ENCODE data around the gene MAML3. TPM values are rescaled to one million over a fixed set of nuclear protein-coding genes. Genes with fewer than 3 reads are reported as not detected.

Gene MAML3
- total RNA-seq, 1 donor from 2014 or later: 8.1 TPM

GRCh38 chr4:139972305-139972704, 181.7 kb downstream of the MAML3 start:
- H3K9me3 ChIP-seq (ENCODE audit: insufficient read depth, low read depth, low read length): no peaks in the 10 kb centered on the region
- Mint-ChIP-seq H3K27ac (ENCODE audit: unreplicated experiment) (no peak overlapping the region), H3K4me1 (ENCODE audit: low read depth, unreplicated experiment) (peaks cover 16% of the 10 kb centered on the region), H3K9me3 (ENCODE audit: unreplicated experiment) (no peaks in the 10 kb centered on the region), H3K4me3 (ENCODE audit: unreplicated experiment) (no peak overlapping the region), H3K27me3 (ENCODE audit: low read depth, unreplicated experiment) (no peaks in the 10 kb centered on the region), H3K36me3 (ENCODE audit: low read depth, unreplicated experiment) (peaks cover 2% of the 10 kb centered on the region)
- H3K4me2 ChIP-seq (ENCODE audit: low read length): no peak overlapping the region
- no peak overlapping the region for H3K4me3 ChIP-seq (ENCODE audit: insufficient read depth, low read depth, low read length)
- no peak for TF ChIP-seq EZH2 (IDR thresholded peaks at IDR 0.05; ENCODE audit: insufficient read depth, low read length)
- TF ChIP-seq, protein P1, sequence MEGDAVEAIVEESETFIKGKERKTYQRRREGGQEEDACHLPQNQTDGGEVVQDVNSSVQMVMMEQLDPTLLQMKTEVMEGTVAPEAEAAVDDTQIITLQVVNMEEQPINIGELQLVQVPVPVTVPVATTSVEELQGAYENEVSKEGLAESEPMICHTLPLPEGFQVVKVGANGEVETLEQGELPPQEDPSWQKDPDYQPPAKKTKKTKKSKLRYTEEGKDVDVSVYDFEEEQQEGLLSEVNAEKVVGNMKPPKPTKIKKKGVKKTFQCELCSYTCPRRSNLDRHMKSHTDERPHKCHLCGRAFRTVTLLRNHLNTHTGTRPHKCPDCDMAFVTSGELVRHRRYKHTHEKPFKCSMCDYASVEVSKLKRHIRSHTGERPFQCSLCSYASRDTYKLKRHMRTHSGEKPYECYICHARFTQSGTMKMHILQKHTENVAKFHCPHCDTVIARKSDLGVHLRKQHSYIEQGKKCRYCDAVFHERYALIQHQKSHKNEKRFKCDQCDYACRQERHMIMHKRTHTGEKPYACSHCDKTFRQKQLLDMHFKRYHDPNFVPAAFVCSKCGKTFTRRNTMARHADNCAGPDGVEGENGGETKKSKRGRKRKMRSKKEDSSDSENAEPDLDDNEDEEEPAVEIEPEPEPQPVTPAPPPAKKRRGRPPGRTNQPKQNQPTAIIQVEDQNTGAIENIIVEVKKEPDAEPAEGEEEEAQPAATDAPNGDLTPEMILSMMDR (IDR thresholded peaks at IDR 0.05; ENCODE audit: insufficient read depth, low read depth, low read length): no peak
- no peaks in the 10 kb centered on the region for H3K36me3 ChIP-seq (ENCODE audit: insufficient read depth, low read length)
- DNase-seq (ENCODE audit: low read depth): no peak
- H4K20me1 ChIP-seq (ENCODE audit: insufficient read depth, low read length): no peaks in the 10 kb centered on the region
- H2AFZ ChIP-seq (ENCODE audit: low read depth, low read length): no peak overlapping the region
- peaks cover 9% of the 10 kb centered on the region for H3K4me1 ChIP-seq (ENCODE audit: insufficient read depth, low read length)
- no peaks in the 10 kb centered on the region for H3K79me2 ChIP-seq (ENCODE audit: insufficient read depth, low read length)
- no peaks in the 10 kb centered on the region for H3K27me3 ChIP-seq (ENCODE audit: insufficient read depth, low read length)
- H3K27ac ChIP-seq (ENCODE audit: low read depth, low read length): no peak overlapping the region
- no peak for FAIRE-seq
- no peak overlapping the region for H3K9ac ChIP-seq (ENCODE audit: low read length)

DNA sequence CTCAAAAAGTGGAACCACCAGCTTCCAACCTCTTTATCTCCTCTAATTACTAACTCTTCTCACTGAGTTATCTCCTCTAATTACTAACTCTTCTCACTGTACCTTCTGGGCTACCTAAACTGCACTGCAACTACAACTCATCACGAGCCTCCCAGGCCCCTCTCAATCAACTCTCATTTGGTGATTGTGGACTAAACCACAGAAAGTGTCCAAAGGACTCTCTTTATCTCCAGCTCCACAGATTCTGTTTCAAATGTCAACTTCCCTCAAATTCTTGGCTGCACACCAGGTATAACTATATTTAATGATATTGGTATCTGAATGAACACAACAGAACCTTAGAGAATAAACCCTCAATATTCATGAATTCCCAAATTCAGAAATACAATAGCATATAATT, 182.9 kb downstream of the MAML3 start:
- Histone ChIP-seq H3K36me3 (ENCODE audit: insufficient read depth, low read length) (no peaks in the 10 kb centered on the region), H3K4me3 (ENCODE audit: insufficient read depth, low read depth, low read length) (no peak overlapping the region), H3K9me3 (ENCODE audit: insufficient read depth, low read depth, low read length) (no peaks in the 10 kb centered on the region), H4K20me1 (ENCODE audit: insufficient read depth, low read length) (no peaks in the 10 kb centered on the region), H3K27me3 (ENCODE audit: insufficient read depth, low read length) (no peaks in the 10 kb centered on the region), H2AFZ (ENCODE audit: low read depth, low read length) (no peak overlapping the region), H3K9ac (ENCODE audit: low read length) (no peak overlapping the region), H3K27ac (ENCODE audit: low read depth, low read length) (no peak overlapping the region), H3K4me2 (ENCODE audit: low read length) (no peak overlapping the region), H3K79me2 (ENCODE audit: insufficient read depth, low read length) (no peaks in the 10 kb centered on the region), H3K4me1 (ENCODE audit: insufficient read depth, low read length) (peaks cover 9% of the 10 kb centered on the region)
- FAIRE-seq: no peak
- Mint-ChIP-seq H3K4me1 (ENCODE audit: low read depth, unreplicated experiment) (peaks cover 17% of the 10 kb centered on the region), H3K9me3 (ENCODE audit: unreplicated experiment) (no peaks in the 10 kb centered on the region), H3K27ac (ENCODE audit: unreplicated experiment) (no peak overlapping the region), H3K4me3 (ENCODE audit: unreplicated experiment) (no peak overlapping the region), H3K27me3 (ENCODE audit: low read depth, unreplicated experiment) (no peaks in the 10 kb centered on the region), H3K36me3 (ENCODE audit: low read depth, unreplicated experiment) (no peaks in the 10 kb centered on the region)
- no peak for TF ChIP-seq EZH2 (IDR thresholded peaks at IDR 0.05; ENCODE audit: insufficient read depth, low read length)
- TF ChIP-seq, protein P1 (IDR thresholded peaks at IDR 0.05; ENCODE audit: insufficient read depth, low read depth, low read length): no peak
- DNase-seq (ENCODE audit: low read depth): no peak

DNA sequence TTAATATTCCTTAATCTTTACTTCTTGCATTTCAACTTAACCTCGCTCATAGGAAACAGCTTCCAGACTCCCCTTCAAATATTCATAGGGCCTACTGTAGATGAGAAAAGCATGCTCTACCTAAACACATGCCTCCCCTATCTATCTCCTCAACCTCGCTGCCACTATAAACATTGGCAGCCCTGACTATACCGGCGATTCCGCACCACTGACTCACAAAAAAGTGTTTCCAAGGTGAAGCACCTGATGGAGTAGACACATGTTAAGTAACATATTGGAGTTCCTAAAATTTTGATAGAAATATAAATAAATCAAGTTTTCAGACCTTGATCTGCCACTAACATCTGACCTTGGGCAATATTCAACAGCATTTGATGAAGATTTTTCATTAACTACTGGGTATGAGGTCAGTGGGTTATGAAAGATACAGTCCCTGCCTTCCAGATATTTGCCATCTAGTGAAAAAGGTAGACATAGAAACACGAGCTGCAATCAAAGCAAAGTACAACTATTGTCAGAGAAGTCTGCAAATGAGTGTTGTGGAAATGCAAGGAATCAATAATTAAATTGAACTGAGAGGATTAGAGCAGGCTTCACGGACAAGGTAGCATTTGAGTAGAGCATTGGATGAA, 184.2 kb downstream of the MAML3 start:
- no peak for FAIRE-seq

More for the DNA sequence above, 184.2 kb downstream of the MAML3 start:
- TF ChIP-seq EZH2 (IDR thresholded peaks at IDR 0.05; ENCODE audit: insufficient read depth, low read length): no peak
- TF ChIP-seq, protein P1 (IDR thresholded peaks at IDR 0.05; ENCODE audit: insufficient read depth, low read depth, low read length): no peak
- Mint-ChIP-seq H3K9me3 (ENCODE audit: unreplicated experiment) (no peaks in the 10 kb centered on the region), H3K4me3 (ENCODE audit: unreplicated experiment) (no peak overlapping the region), H3K27me3 (ENCODE audit: low read depth, unreplicated experiment) (no peaks in the 10 kb centered on the region), H3K4me1 (ENCODE audit: low read depth, unreplicated experiment) (peaks cover 11% of the 10 kb centered on the region), H3K36me3 (ENCODE audit: low read depth, unreplicated experiment) (no peaks in the 10 kb centered on the region), H3K27ac (ENCODE audit: unreplicated experiment) (no peak overlapping the region)
- Histone ChIP-seq H3K79me2 (ENCODE audit: insufficient read depth, low read length) (no peaks in the 10 kb centered on the region), H3K4me2 (ENCODE audit: low read length) (no peak overlapping the region), H3K27me3 (ENCODE audit: insufficient read depth, low read length) (no peaks in the 10 kb centered on the region), H4K20me1 (ENCODE audit: insufficient read depth, low read length) (no peaks in the 10 kb centered on the region), H2AFZ (ENCODE audit: low read depth, low read length) (no peak overlapping the region), H3K36me3 (ENCODE audit: insufficient read depth, low read length) (no peaks in the 10 kb centered on the region), H3K4me3 (ENCODE audit: insufficient read depth, low read depth, low read length) (no peak overlapping the region), H3K4me1 (ENCODE audit: insufficient read depth, low read length) (peaks cover 9% of the 10 kb centered on the region), H3K9ac (ENCODE audit: low read length) (no peak overlapping the region), H3K27ac (ENCODE audit: low read depth, low read length) (no peak overlapping the region), H3K9me3 (ENCODE audit: insufficient read depth, low read depth, low read length) (no peaks in the 10 kb centered on the region)
- DNase-seq (ENCODE audit: low read depth): no peak

Measured in astrocyte (in vitro differentiated cells and primary cell).